GM10847 (cell line): ENCODE measurements around the gene KIF3A.

Experiments used
- POLR2A ChIP-seq: IDR thresholded peaks from 2 replicates; pipeline ENCODE4 v1.6.1; 2011; ENCODE audit not compliant: insufficient read length; ENCODE audit errors: extremely low read depth

KIF3A gene

GRCh38 chr5:132774406-132774805, 37.1 kb upstream of the KIF3A start:
- TF ChIP-seq POLR2A: no peak

- TF ChIP-seq POLR2A: no peak
Measured at GRCh38 chr5:132773601-132774355, 36.4 kb upstream of the KIF3A start.

- no peak for TF ChIP-seq POLR2A
Measured at GRCh38 chr5:132773114-132773513, 35.8 kb upstream of the KIF3A start.

GRCh38 chr5:132772291-132773070, 35.1 kb upstream of the KIF3A start:
- TF ChIP-seq POLR2A: no peak

- no peak for TF ChIP-seq POLR2A
Measured at GRCh38 chr5:132771503-132771998, 34.2 kb upstream of the KIF3A start.

GRCh38 chr5:132770476-132771159, 33.3 kb upstream of the KIF3A start:
- TF ChIP-seq POLR2A: no peak

GRCh38 chr5:132768485-132768868, 31.1 kb upstream of the KIF3A start:
- no peak for TF ChIP-seq POLR2A

- no peak for TF ChIP-seq POLR2A
Measured at GRCh38 chr5:132767150-132767549, 29.8 kb upstream of the KIF3A start.

- TF ChIP-seq POLR2A: no peak
Measured at GRCh38 chr5:132766806-132767055, 29.4 kb upstream of the KIF3A start.

- no peak for TF ChIP-seq POLR2A
Measured at GRCh38 chr5:132766020-132766805, 28.9 kb upstream of the KIF3A start.

- no peak for TF ChIP-seq POLR2A
Measured at GRCh38 chr5:132765311-132766019, 28.1 kb upstream of the KIF3A start.

GRCh38 chr5:132764671-132765238, 27.4 kb upstream of the KIF3A start:
- no peak for TF ChIP-seq POLR2A

- no peak for TF ChIP-seq POLR2A
Measured at GRCh38 chr5:132764051-132764450, 26.7 kb upstream of the KIF3A start.
